GM12878 (cell line): Measurements from ENCODE around the gene IFIT3. TPM values are rescaled to one million over a fixed set of nuclear protein-coding genes. Genes with fewer than 3 reads are reported as not detected.

Experiments used
- ATAC-seq: fragments of 200-7000 bp; cut with Tn5 transposase; 3 replicates; pipeline ENCODE4 v1.9.1; 2020; ENCODE audit warnings: mild to moderate bottlenecking, moderate library complexity
- BruUV-seq: library from RNA; stranded (reverse); fragments of 400-500 nt; replicated peaks from 2 replicates; lab custom pipeline; 2021; lab: Mats Ljungman, UMichigan
- CTCF ChIA-PET: fragments of 300-600 bp; sonication (Branson Sonifier 250); formaldehyde crosslinking; extraction: SDS; loops from one replicate; lab custom pipeline; 2021; ENCODE audit warnings: inconsistent platforms; lab: Yijun Ruan, JAX
- POLR2A ChIA-PET: fragments of 350-600 bp; formaldehyde crosslinking; extraction: SDS; loops from one replicate; lab custom pipeline; 2021; ENCODE audit warnings: inconsistent platforms; lab: Charles Lee
- RAD21 ChIA-PET: fragments of 300-600 bp; sonication (Branson Sonifier 250); formaldehyde crosslinking; loops from one replicate; lab custom pipeline; 2023; ENCODE audit warnings: antibody characterized with exemption; ENCODE audit not compliant: unreplicated experiment; lab: Charles Lee
- SMC1A ChIA-PET: fragments of 300-600 bp; sonication (Branson Sonifier 250); formaldehyde crosslinking; loops from one replicate; lab custom pipeline; 2023; ENCODE audit not compliant: unreplicated experiment, uncharacterized antibody; lab: Charles Lee
- DNase-seq: peaks from one replicate; pipeline ENCODE4 v3.0.0-alpha.2; 2011; ENCODE audit warnings: low read depth, low spot score
- FAIRE-seq: peaks from 3 replicates; lab custom pipeline; 2011; peaks lifted over from hg19 to GRCh38; lab: Jason Lieb, UNC
- H2AFZ ChIP-seq: 2 replicates; pipeline ENCODE4 v1.6.0; 2011; ENCODE audit warnings: low read depth, low read length, control low read depth; ENCODE audit not compliant: control insufficient read depth
- H3K27ac ChIP-seq: 2 replicates; pipeline ENCODE4 v1.5.1; 2011; ENCODE audit warnings: control low read depth; ENCODE audit not compliant: control insufficient read depth, insufficient read depth
- H3K27me3 ChIP-seq, 2 experiments: replicated peaks in 1 of 2; 2 replicates each; pipeline versions ENCODE4 v1.6.0 to v1.6.1; 2011; ENCODE audit warnings: low read length in 1 of 2; ENCODE audit not compliant: control insufficient read depth in 2 of 2, insufficient read depth in 2 of 2
- H3K36me3 ChIP-seq, 2 experiments: 2 replicates each; pipeline ENCODE4 v1.5.1; 2011; ENCODE audit warnings: low read length in 1 of 2; ENCODE audit not compliant: control insufficient read depth in 2 of 2, insufficient read depth in 2 of 2
- H3K4me1 ChIP-seq: 2 replicates; pipeline ENCODE4 v1.6.1; 2011; ENCODE audit warnings: mild to moderate bottlenecking, low read length, moderate library complexity, mixed read lengths; ENCODE audit not compliant: control insufficient read depth, insufficient read depth
- H3K4me2 ChIP-seq: 2 replicates; pipeline ENCODE4 v1.6.0; 2011; ENCODE audit warnings: control low read depth; ENCODE audit not compliant: control insufficient read depth, insufficient read depth
- H3K4me3 ChIP-seq: fragments of 200-600 bp; sonication (generic); 2 replicates; pipeline ENCODE4 v1.5.1; 2016
- H3K79me2 ChIP-seq: 2 replicates; pipeline ENCODE4 v1.6.0; 2011; ENCODE audit warnings: low read length; ENCODE audit not compliant: control insufficient read depth, insufficient read depth
- H3K9ac ChIP-seq: 2 replicates; pipeline ENCODE4 v1.8.0; 2011; ENCODE audit warnings: low read length, control low read depth, mixed read lengths; ENCODE audit not compliant: control insufficient read depth, insufficient read depth
- H3K9me3 ChIP-seq: replicated peaks from 3 replicates; pipeline ENCODE4 v1.5.1; 2011; ENCODE audit warnings: mild to moderate bottlenecking, low read length; ENCODE audit not compliant: control insufficient read depth, insufficient read depth
- H4K20me1 ChIP-seq: 2 replicates; pipeline ENCODE4 v1.6.0; 2011; ENCODE audit not compliant: control insufficient read depth, insufficient read depth
- ATF7 ChIP-seq: fragments of 450-650 bp; IDR thresholded peaks from 2 replicates; pipeline ENCODE4 v1.6.1; 2016; ENCODE audit warnings: low read depth, mild to moderate bottlenecking
- CREM ChIP-seq: IDR thresholded peaks from 2 replicates; pipeline ENCODE4 v1.6.1; 2014; ENCODE audit warnings: antibody characterized with exemption, low read depth
- POLR2AphosphoS5 ChIP-seq: IDR thresholded peaks from 2 replicates; pipeline ENCODE4 v1.6.1; 2011; ENCODE audit warnings: mild to moderate bottlenecking, low read length, inconsistent platforms
- ZNF274 ChIP-seq: IDR thresholded peaks from one replicate; pipeline ENCODE4 v1.8.0; 2011; ENCODE audit not compliant: insufficient read length, insufficient read depth
- ZNF384 ChIP-seq: IDR thresholded peaks from 2 replicates; pipeline ENCODE4 v1.6.1; 2012; ENCODE audit warnings: low read depth, mild to moderate bottlenecking, low read length, improper control_type of control experiment, borderline replicate concordance
- WGBS: methylation state at CpG from one replicate; pipeline ENCODE4 v1.1.6; 2016; ENCODE audit warnings: low lambda C conversion rate; ENCODE audit not compliant: insufficient replicate concordance, insufficient coverage; ENCODE audit errors: missing lambda C conversion rate; 5-methylcytosine and 5-hydroxymethylcytosine counted together
- in situ Hi-C: fragments of 300-500 bp; cut with MboI; formaldehyde crosslinking; loops from 9 replicates; pipeline ENCODE4 v1.14.3; 2018; ENCODE audit warnings: mixed read lengths
- intact Hi-C: fragments of 100-400 bp; cut with micrococcal nuclease; formaldehyde crosslinking; loops from one replicate; pipeline ENCODE4 v1.14.2; 2022; ENCODE audit not compliant: unreplicated experiment
- polyA plus RNA-seq, 11 experiments: library from polyadenylated mRNA; depleted of rRNA in 4 of 11; unstranded in 6 of 11; stranded (reverse) in 5 of 11; fragments of >200 nt; fragmentation: Nextera tagmentation in 4 of 11; fragmentation: Illumina TruSeq in 1 of 11; extraction: Ambion mirVana in 4 of 11; extraction: Trizol in 1 of 11; gene quantifications; 1 replicate in 1 of 11; 2 replicates in 10 of 11; pipeline versions ENCODE4 v1.2.1 to v1.2.3, GENCODE V29; 2011 to 2016; ENCODE audit warnings: inconsistent platforms in 2 of 11, missing spikeins in 2 of 11, low read depth in 1 of 11
- total RNA-seq, 4 experiments: library from RNA; depleted of rRNA in 3 of 4; stranded (reverse); fragments of >200 nt in 3 of 4; fragmentation: Illumina TruSeq in 1 of 4; extraction: Trizol in 1 of 4; gene quantifications; 2 replicates each; pipeline versions ENCODE4 v1.2.1 to v1.2.3, GENCODE V29; 2013 to 2021
- TF ChIP-seq, protein P1 (sequence below): fragments of 450-650 bp; IDR thresholded peaks from 2 replicates; pipeline ENCODE4 v1.6.1; 2017; ENCODE audit warnings: mild to moderate bottlenecking, low read depth, inconsistent platforms; ENCODE audit not compliant: poor library complexity, severe bottlenecking
- TF ChIP-seq, protein P2 (sequence below): fragments of 450-650 bp; IDR thresholded peaks from 2 replicates; pipeline ENCODE4 v1.6.1; 2017; ENCODE audit warnings: mild to moderate bottlenecking, moderate library complexity

Gene IFIT3
- total and polyA plus RNA-seq, 10 of the 15 experiments (the other 5 are each of a cell fraction or from before 2014, with no cell fraction given) = 27.0 to 70.2 (median 51.1) TPM

DNA sequence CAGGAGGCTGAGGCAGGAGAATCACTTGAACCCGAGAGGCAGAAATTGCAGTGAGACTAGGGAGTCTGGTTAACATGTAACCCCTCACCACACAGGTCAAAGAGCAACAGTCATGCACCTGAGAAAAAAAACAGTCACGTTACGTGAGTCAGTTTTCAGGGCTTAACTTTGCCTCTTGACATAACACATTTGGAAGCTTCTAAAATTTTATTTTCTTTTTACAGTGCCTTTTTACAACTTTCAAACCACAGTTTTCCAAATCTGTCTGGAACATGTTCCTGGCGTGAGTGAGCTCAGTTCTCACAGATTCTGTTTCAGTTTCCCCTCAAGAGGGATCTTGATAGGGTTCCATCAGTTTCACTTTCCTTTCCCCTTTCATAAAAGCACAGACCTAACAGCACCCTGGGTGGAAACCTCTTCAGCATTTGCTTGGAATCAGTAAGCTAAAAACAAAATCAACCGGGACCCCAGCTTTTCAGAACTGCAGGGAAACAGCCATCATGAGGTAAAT is 4.4 kb downstream of the IFIT3 start (continued):
- no peak for TF ChIP-seq CREM

DNA sequence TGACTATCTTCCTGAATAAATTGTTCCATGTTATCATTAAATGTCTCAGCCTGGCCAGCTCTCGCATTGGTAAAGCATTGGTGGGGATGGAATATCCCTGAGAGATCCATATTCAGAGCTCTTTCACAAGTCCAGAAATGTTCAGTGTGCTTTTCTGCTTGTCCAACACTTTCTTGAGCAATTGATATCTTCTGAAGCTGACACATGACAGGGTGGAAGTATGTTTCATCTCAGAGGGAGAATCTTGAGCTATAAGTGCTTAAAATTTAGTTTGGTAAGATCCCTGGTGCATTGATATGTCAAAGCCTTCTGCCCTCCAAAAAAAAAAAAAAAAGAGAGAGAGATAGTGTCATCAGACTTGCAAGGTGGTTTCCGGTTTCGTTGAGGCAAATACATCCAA is 7.4 kb downstream of the IFIT3 start:
- intact Hi-C loops (no loop called here), in situ Hi-C loops (no loop called here)
- CTCF ChIA-PET = no interaction called here
- 90% methylated on average over 3 of the region's 3 CpGs for WGBS
- SMC1A ChIA-PET = interaction anchor here (0.8 kb wide), 1 partner anchor 29 kb away, joined by 7 read pairs; no protein-coding TSS in a partner anchor
- BruUV-seq = no TSS peak
- Histone ChIP-seq H3K9ac (no peak overlapping the region), H3K4me1 (peaks cover 14% of the 10 kb centered on the region), H3K4me2 (peak overlapping the region; percentile 76), H3K4me3 (peak overlapping the region; percentile 59), H3K27ac (peak overlapping the region; percentile 89; the same call in 1 of the 2 replicates), H3K27me3 (no peaks in the 10 kb centered on the region), H2AFZ (no peak overlapping the region), H4K20me1 (no peaks in the 10 kb centered on the region), H3K79me2 (peaks cover 48% of the 10 kb centered on the region), H3K9me3 (no peaks in the 10 kb centered on the region), H3K36me3 (peaks cover 4 to 22% of the 10 kb centered on the region in 2 experiments)
- RAD21 ChIA-PET = interaction anchor here (1.0 kb wide), 1 partner anchor 15 kb away, joined by 3 read pairs; no protein-coding TSS in a partner anchor
- TF ChIP-seq, protein P1, sequence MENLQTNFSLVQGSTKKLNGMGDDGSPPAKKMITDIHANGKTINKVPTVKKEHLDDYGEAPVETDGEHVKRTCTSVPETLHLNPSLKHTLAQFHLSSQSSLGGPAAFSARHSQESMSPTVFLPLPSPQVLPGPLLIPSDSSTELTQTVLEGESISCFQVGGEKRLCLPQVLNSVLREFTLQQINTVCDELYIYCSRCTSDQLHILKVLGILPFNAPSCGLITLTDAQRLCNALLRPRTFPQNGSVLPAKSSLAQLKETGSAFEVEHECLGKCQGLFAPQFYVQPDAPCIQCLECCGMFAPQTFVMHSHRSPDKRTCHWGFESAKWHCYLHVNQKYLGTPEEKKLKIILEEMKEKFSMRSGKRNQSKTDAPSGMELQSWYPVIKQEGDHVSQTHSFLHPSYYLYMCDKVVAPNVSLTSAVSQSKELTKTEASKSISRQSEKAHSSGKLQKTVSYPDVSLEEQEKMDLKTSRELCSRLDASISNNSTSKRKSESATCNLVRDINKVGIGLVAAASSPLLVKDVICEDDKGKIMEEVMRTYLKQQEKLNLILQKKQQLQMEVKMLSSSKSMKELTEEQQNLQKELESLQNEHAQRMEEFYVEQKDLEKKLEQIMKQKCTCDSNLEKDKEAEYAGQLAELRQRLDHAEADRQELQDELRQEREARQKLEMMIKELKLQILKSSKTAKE = no peak
- TF ChIP-seq, protein P2, sequence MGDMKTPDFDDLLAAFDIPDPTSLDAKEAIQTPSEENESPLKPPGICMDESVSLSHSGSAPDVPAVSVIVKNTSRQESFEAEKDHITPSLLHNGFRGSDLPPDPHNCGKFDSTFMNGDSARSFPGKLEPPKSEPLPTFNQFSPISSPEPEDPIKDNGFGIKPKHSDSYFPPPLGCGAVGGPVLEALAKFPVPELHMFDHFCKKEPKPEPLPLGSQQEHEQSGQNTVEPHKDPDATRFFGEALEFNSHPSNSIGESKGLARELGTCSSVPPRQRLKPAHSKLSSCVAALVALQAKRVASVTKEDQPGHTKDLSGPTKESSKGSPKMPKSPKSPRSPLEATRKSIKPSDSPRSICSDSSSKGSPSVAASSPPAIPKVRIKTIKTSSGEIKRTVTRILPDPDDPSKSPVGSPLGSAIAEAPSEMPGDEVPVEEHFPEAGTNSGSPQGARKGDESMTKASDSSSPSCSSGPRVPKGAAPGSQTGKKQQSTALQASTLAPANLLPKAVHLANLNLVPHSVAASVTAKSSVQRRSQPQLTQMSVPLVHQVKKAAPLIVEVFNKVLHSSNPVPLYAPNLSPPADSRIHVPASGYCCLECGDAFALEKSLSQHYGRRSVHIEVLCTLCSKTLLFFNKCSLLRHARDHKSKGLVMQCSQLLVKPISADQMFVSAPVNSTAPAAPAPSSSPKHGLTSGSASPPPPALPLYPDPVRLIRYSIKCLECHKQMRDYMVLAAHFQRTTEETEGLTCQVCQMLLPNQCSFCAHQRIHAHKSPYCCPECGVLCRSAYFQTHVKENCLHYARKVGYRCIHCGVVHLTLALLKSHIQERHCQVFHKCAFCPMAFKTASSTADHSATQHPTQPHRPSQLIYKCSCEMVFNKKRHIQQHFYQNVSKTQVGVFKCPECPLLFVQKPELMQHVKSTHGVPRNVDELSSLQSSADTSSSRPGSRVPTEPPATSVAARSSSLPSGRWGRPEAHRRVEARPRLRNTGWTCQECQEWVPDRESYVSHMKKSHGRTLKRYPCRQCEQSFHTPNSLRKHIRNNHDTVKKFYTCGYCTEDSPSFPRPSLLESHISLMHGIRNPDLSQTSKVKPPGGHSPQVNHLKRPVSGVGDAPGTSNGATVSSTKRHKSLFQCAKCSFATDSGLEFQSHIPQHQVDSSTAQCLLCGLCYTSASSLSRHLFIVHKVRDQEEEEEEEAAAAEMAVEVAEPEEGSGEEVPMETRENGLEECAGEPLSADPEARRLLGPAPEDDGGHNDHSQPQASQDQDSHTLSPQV = no peak
- no peak for TF ChIP-seq ZNF274
- TF ChIP-seq ATF7 = peak; percentile 32; the same call in 1 of the 2 replicates
- peak; percentile 80; the same call in 1 of the 2 replicates for TF ChIP-seq ZNF384
- TF ChIP-seq POLR2AphosphoS5 = peak; percentile 34
- ATAC-seq (no peak), DNase-seq (no peak), FAIRE-seq (no peak)
- POLR2A ChIA-PET = no interaction called here
